BE2C (cell line): ENCODE data around the gene FMOD.

Experiments
- DNase-seq: peaks from one replicate; pipeline ENCODE4 v3.0.0-alpha.2; 2020
- H3K27me3 ChIP-seq: fragments of 250-450 bp; sonication (Bioruptor Pico); 2 replicates; pipeline ENCODE4 v1.5.1; 2020; ENCODE audit warnings: mild to moderate bottlenecking
- H3K36me3 ChIP-seq: fragments of 250-450 bp; sonication (Bioruptor Pico); 2 replicates; pipeline ENCODE4 v1.5.1; 2020; ENCODE audit warnings: mild to moderate bottlenecking
- H3K4me1 ChIP-seq: fragments of 250-450 bp; sonication (Bioruptor Pico); 2 replicates; pipeline ENCODE4 v1.5.1; 2020
- H3K4me3 ChIP-seq: 2 replicates; pipeline ENCODE4 v1.5.1; 2011; ENCODE audit warnings: low read depth, low read length
- H3K9me3 ChIP-seq: fragments of 250-450 bp; sonication (Bioruptor Pico); 2 replicates; pipeline ENCODE4 v1.5.1; 2020
- TF ChIP-seq, protein P1 (sequence below): IDR thresholded peaks from 2 replicates; pipeline ENCODE4 v1.5.1; 2012; ENCODE audit warnings: mild to moderate bottlenecking, low read depth, low read length

The FMOD gene

DNA sequence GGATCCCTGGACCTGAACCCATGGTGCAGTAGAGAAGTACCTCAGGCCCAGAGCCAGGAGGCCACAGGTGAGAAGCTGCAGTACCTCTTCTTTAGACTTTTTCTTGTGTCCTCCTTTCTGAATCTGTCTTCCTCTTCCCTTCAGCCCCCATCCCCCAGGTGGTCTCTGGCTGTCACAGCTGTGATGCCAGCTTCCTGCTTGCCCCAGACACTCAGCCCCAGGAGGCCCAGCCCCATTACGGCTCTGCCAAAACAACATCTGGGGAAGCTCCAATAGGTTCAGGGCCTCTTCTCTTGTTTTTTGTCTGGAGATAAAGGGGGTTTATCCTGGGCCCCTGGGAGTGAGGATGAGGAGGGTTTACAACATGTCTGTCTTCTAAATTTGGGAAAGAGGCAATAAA, 55.1 kb downstream of the FMOD start:
- no peak for DNase-seq
- Histone ChIP-seq H3K36me3 (no peaks in the 10 kb centered on the region), H3K4me1 (peaks cover 22% of the 10 kb centered on the region), H3K27me3 (no peaks in the 10 kb centered on the region), H3K9me3 (no peaks in the 10 kb centered on the region), H3K4me3 (no peak overlapping the region)
- TF ChIP-seq, protein P1, sequence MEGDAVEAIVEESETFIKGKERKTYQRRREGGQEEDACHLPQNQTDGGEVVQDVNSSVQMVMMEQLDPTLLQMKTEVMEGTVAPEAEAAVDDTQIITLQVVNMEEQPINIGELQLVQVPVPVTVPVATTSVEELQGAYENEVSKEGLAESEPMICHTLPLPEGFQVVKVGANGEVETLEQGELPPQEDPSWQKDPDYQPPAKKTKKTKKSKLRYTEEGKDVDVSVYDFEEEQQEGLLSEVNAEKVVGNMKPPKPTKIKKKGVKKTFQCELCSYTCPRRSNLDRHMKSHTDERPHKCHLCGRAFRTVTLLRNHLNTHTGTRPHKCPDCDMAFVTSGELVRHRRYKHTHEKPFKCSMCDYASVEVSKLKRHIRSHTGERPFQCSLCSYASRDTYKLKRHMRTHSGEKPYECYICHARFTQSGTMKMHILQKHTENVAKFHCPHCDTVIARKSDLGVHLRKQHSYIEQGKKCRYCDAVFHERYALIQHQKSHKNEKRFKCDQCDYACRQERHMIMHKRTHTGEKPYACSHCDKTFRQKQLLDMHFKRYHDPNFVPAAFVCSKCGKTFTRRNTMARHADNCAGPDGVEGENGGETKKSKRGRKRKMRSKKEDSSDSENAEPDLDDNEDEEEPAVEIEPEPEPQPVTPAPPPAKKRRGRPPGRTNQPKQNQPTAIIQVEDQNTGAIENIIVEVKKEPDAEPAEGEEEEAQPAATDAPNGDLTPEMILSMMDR, result no peak

DNA sequence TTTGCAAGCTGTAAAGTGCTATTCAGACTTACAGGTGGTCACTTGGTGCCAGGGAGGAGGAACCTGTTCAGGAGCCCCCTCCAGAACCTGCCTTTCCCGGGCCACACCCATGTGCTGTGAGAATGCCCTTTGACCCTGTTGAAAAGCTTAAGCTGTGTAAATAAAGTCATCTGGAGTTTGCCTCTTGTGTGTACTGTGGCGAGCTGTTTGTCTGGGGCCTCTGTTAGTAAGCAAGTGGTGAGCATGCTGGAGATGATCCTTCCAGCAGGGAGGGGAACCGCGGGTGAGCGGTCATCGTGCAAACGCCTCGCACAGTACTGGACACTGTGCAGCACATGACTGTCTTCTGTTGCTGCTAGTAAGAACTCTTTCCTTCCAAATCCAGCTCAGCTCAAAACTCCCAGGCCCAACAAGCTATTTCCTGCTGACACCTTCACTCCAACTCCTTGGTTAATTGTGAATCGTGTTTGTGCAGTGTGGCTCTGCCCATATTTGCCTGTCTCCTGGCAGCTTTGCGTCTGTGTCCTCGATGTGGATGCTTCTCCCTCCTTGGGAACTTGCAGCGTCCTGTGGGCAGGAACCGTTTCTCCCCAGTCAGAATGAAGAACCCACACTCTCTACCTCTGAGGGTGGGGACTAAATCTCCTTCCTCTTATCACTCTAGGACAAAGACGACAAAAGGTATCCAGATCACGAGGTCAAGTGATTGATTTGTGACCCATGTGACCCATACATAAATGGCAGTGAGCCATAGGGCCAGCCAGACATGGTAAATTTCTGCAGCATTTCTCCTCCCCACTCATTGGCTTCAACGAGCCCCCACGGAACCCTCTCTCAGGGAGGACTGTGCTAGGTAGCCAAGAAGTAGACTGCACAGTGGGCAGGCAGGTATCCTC, 59.5 kb downstream of the FMOD start:
- DNase-seq, result no peak
- Histone ChIP-seq H3K9me3 (no peaks in the 10 kb centered on the region), H3K4me3 (no peak overlapping the region), H3K27me3 (no peaks in the 10 kb centered on the region), H3K36me3 (no peaks in the 10 kb centered on the region), H3K4me1 (peaks cover 31% of the 10 kb centered on the region)
- TF ChIP-seq, protein P1, result no peak
